ENCODE data around the gene CA11. TPM values are rescaled to one million over a fixed set of nuclear protein-coding genes. Genes with fewer than 3 reads are reported as not detected.
"Not testable (repeated sequence)": the region's sequence is repeated elsewhere in the genome, so short reads cannot be mapped to it uniquely, and the experiment has no call there.

The CA11 gene
- 10 to 100 TPM; 11.1 to 13.0 TPM for total RNA-seq

- peak within 1 kb of the TSS; percentile 85 for H3K4me3 Mint-ChIP-seq
- ATAC-seq, result peak; percentile 92
- H3K27me3 Mint-ChIP-seq, result no peaks in the 10 kb centered on the region
Observed at GRCh38 chr19:48646001-48646721, at the start of gene CA11. TSS of gene CA11 (minus strand) at chr19:48646187. CDS start at chr19:48645632, 555 bp downstream.

GRCh38 chr19:48693629-48694028, 47.6 kb upstream of the CA11 start:
- H3K27ac Mint-ChIP-seq; ATAC-seq; intact Hi-C loops (cut with micrococcal nuclease); H3K36me3 Mint-ChIP-seq (ENCODE audit: low read depth); H3K9me3 Mint-ChIP-seq; H3K4me3 Mint-ChIP-seq; DNase-seq; POLR2A ChIA-PET: not testable (repeated sequence)
- peaks cover 14% of the 10 kb centered on the region for H3K27me3 Mint-ChIP-seq
- peaks cover 11% of the 10 kb centered on the region for H3K4me1 Mint-ChIP-seq (ENCODE audit: low read depth)
- CTCF ChIA-PET, result interaction anchor here (1.1 to 1.2 kb wide), 2 partner anchors 18 to 102 kb away, joined by 3 to 6 read pairs; no protein-coding TSS in a partner anchor

More at GRCh38 chr19:48646001-48646721, at the start of gene CA11:
- intact Hi-C loops (cut with micrococcal nuclease), result loop anchor here (10.0 kb wide), 1 partner anchor 99 kb away; the partner anchor contains the start of genes IZUMO1 and RASIP1
- Mint-ChIP-seq H3K36me3 (ENCODE audit: low read depth) (no peaks in the 10 kb centered on the region), H3K9me3 (no peaks in the 10 kb centered on the region), H3K27ac (peak within 1 kb of the TSS; percentile 90), H3K4me1 (ENCODE audit: low read depth) (peaks cover 36% of the 10 kb centered on the region)
- TF ChIP-seq CTCF (IDR thresholded peaks at IDR 0.05), result peak; percentile 87
- peak; percentile 94 for DNase-seq
- ChIA-PET CTCF (interaction anchor here (0.6 to 1.9 kb wide), 21 partner anchors 7 to 347 kb away, joined by 3 to 17 read pairs (median 4); partner anchors contain the start of genes DBP, GYS1, HSD17B14 and RPL18), POLR2A (interaction anchor here (0.6 to 2.3 kb wide), 7 partner anchors 9 to 349 kb away, joined by 3 to 16 read pairs (median 4); partner anchors contain the start of genes DBP, PPP1R15A, RPL18 and SPHK2)

GRCh38 chr19:48689449-48689848, 43.5 kb upstream of the CA11 start:
- H3K4me3 Mint-ChIP-seq, result no peak overlapping the region
- ATAC-seq (no peak), DNase-seq (no peak)
- H3K36me3 Mint-ChIP-seq (ENCODE audit: low read depth), result no peaks in the 10 kb centered on the region
- TF ChIP-seq CTCF (IDR thresholded peaks at IDR 0.05), result no peak
- ChIA-PET POLR2A (no interaction called here), CTCF (no interaction called here)
- no peaks in the 10 kb centered on the region for H3K27me3 Mint-ChIP-seq
- H3K4me1 Mint-ChIP-seq (ENCODE audit: low read depth), result no peaks in the 10 kb centered on the region
- no peaks in the 10 kb centered on the region for H3K9me3 Mint-ChIP-seq
- intact Hi-C loops (cut with micrococcal nuclease), result no loop called here
- no peak overlapping the region for H3K27ac Mint-ChIP-seq

GRCh38 chr19:48687776-48688175, 41.8 kb upstream of the CA11 start:
- no peaks in the 10 kb centered on the region for H3K36me3 Mint-ChIP-seq (ENCODE audit: low read depth)
- no peaks in the 10 kb centered on the region for H3K27me3 Mint-ChIP-seq
- no peak overlapping the region for H3K27ac Mint-ChIP-seq
- H3K4me3 Mint-ChIP-seq, result no peak overlapping the region
- ChIA-PET POLR2A (no interaction called here), CTCF (interaction anchor here (1.2 to 1.5 kb wide), 2 partner anchors 12 to 51 kb away, joined by 3 to 7 read pairs; no protein-coding TSS in a partner anchor)
- ATAC-seq, result no peak
- no peak for DNase-seq
- intact Hi-C loops (cut with micrococcal nuclease), result no loop called here
- no peaks in the 10 kb centered on the region for H3K9me3 Mint-ChIP-seq
- no peak for TF ChIP-seq CTCF (IDR thresholded peaks at IDR 0.05)
- no peaks in the 10 kb centered on the region for H3K4me1 Mint-ChIP-seq (ENCODE audit: low read depth)

GRCh38 chr19:48686637-48687036, 40.6 kb upstream of the CA11 start:
- H3K27ac Mint-ChIP-seq; CTCF ChIA-PET; H3K4me3 Mint-ChIP-seq; POLR2A ChIA-PET; H3K9me3 Mint-ChIP-seq; H3K36me3 Mint-ChIP-seq (ENCODE audit: low read depth); H3K4me1 Mint-ChIP-seq (ENCODE audit: low read depth); DNase-seq; ATAC-seq; H3K27me3 Mint-ChIP-seq; intact Hi-C loops (cut with micrococcal nuclease): not testable (repeated sequence)

- Mint-ChIP-seq H3K4me1 (ENCODE audit: low read depth) (no peaks in the 10 kb centered on the region), H3K9me3 (no peaks in the 10 kb centered on the region), H3K4me3 (no peak overlapping the region), H3K27ac (no peak overlapping the region), H3K27me3 (no peaks in the 10 kb centered on the region), H3K36me3 (ENCODE audit: low read depth) (no peaks in the 10 kb centered on the region)
- ATAC-seq, result no peak
- ChIA-PET CTCF (no interaction called here), POLR2A (no interaction called here)
- DNase-seq, result no peak
- intact Hi-C loops (cut with micrococcal nuclease), result no loop called here
- no peak for TF ChIP-seq CTCF (IDR thresholded peaks at IDR 0.05)
Observed at GRCh38 chr19:48686088-48686487, 40.1 kb upstream of the CA11 start.
